ENCODE data around the gene SORL1. TPM values are rescaled to one million over a fixed set of nuclear protein-coding genes. Genes with fewer than 3 reads are reported as not detected.

Gene SORL1
- total and polyA plus RNA-seq, 2 of the 8 experiments (the other 6 are each of a cell fraction or from before 2014, with no cell fraction given), result 38.1 to 65.5 TPM

DNA sequence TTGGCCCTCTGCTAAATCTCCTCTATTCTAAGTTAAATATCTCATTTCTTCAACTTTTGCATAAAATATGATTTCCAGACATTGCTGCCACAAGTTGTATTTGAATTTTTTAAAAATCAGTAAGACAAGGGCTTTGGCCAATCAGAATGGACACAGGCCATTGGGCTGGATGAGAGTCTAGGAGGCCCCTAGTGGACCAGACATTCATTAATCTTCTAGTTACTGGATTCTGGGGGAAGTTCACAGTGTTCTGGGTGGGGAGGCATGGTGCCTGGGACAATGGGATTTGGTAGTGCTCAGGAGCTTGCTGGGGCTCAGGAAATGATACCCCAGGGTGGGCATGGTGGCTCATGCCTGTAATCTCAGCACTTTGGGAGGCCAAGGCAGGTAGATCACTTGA is 12.4 kb upstream of the SORL1 start (continued):
- TF ChIP-seq MAFK (IDR thresholded peaks at IDR 0.05; ENCODE audit: low read depth, low read length) (no peak), NANOG (IDR thresholded peaks at IDR 0.05; ENCODE audit: insufficient read depth, low read depth, low read length, poor library complexity, severe bottlenecking) (no peak), ZNF274 (IDR thresholded peaks at IDR 0.05; ENCODE audit: borderline replicate concordance, extremely low read depth, low read length) (no peak), SP1 (IDR thresholded peaks at IDR 0.05; ENCODE audit: low read depth, low read length) (no peak)

Measured in H1 (cell line).